GM10847 (cell line): ENCODE measurements around the gene UPK2.

Experiments used
- POLR2A ChIP-seq: IDR thresholded peaks from 2 replicates; pipeline ENCODE4 v1.6.1; 2011; ENCODE audit not compliant: insufficient read length; ENCODE audit errors: extremely low read depth

UPK2 gene

GRCh38 chr11:118956094-118956846 lies at the start of gene UPK2:
UPK2 (plus strand) TSS chr11:118956298; CDS start chr11:118956351, 53 bp downstream.
- TF ChIP-seq POLR2A: no peak

GRCh38 chr11:118907051-118908042 lies 48.8 kb upstream of the UPK2 start:
- TF ChIP-seq POLR2A: no peak

GRCh38 chr11:118908264-118908663 lies 47.8 kb upstream of the UPK2 start:
- no peak for TF ChIP-seq POLR2A

- no peak for TF ChIP-seq POLR2A
These were observed 47.0 kb upstream of the UPK2 start for GRCh38 chr11:118908901-118909618.

- TF ChIP-seq POLR2A: no peak
These were observed 46.3 kb upstream of the UPK2 start for GRCh38 chr11:118909619-118910308.

- TF ChIP-seq POLR2A: no peak
These were observed 45.6 kb upstream of the UPK2 start for GRCh38 chr11:118910309-118911112.

- TF ChIP-seq POLR2A: no peak
These were observed 44.8 kb upstream of the UPK2 start for GRCh38 chr11:118911113-118911879.

- no peak for TF ChIP-seq POLR2A
These were observed 44.0 kb upstream of the UPK2 start for GRCh38 chr11:118911880-118912741.

GRCh38 chr11:118912742-118913410 lies 43.2 kb upstream of the UPK2 start:
- no peak for TF ChIP-seq POLR2A

- no peak for TF ChIP-seq POLR2A
These were observed 42.5 kb upstream of the UPK2 start for GRCh38 chr11:118913411-118914125.

GRCh38 chr11:118914178-118914918 lies 41.8 kb upstream of the UPK2 start:
- no peak for TF ChIP-seq POLR2A

GRCh38 chr11:118914987-118915386 lies 41.1 kb upstream of the UPK2 start:
- no peak for TF ChIP-seq POLR2A
